Activated T-cell treated with anti-CD3 and anti-CD28 coated beads, Interleukin-2, amount 50 U/mL, for 48 hours (primary cell): ENCODE data around the gene COL8A1.

Source experiments
- DNase-seq, 2 experiments: peaks; one replicate each; pipeline ENCODE4 v3.0.0-alpha.2; 2020

COL8A1 gene

GRCh38 chr3:99678023-99678422, 39.6 kb downstream of the COL8A1 start:
- no peak for DNase-seq

- no peak for DNase-seq
These were observed 40.5 kb downstream of the COL8A1 start for GRCh38 chr3:99678896-99679295.

- DNase-seq: no peak
These were observed 43.1 kb downstream of the COL8A1 start for GRCh38 chr3:99681512-99681911.

GRCh38 chr3:99681976-99682375, 43.6 kb downstream of the COL8A1 start:
- DNase-seq: no peak

- DNase-seq: no peak
These were observed 45.1 kb downstream of the COL8A1 start for GRCh38 chr3:99683465-99683864.

GRCh38 chr3:99683876-99684275, 45.5 kb downstream of the COL8A1 start:
- no peak for DNase-seq

- DNase-seq: no peak
These were observed 46.2 kb downstream of the COL8A1 start for GRCh38 chr3:99684644-99685043.

- DNase-seq: no peak
These were observed 48.1 kb downstream of the COL8A1 start for GRCh38 chr3:99686469-99686868.

GRCh38 chr3:99686955-99687612, 48.7 kb downstream of the COL8A1 start:
- DNase-seq: peak; percentile 56 to 61

GRCh38 chr3:99690761-99691369, 52.5 kb downstream of the COL8A1 start:
- no peak for DNase-seq

- DNase-seq: no peak
These were observed 55.2 kb downstream of the COL8A1 start for GRCh38 chr3:99693636-99694035.

- no peak for DNase-seq
These were observed 58.1 kb downstream of the COL8A1 start for GRCh38 chr3:99696497-99696896.

GRCh38 chr3:99697250-99697649, 58.9 kb downstream of the COL8A1 start:
- no peak for DNase-seq

- DNase-seq: no peak
These were observed 60.5 kb downstream of the COL8A1 start for GRCh38 chr3:99698932-99699331.

- no peak for DNase-seq
These were observed 61.4 kb downstream of the COL8A1 start for GRCh38 chr3:99699841-99700240.

GRCh38 chr3:99700631-99701268, 62.4 kb downstream of the COL8A1 start:
- no peak for DNase-seq

- no peak for DNase-seq
These were observed 64.9 kb downstream of the COL8A1 start for GRCh38 chr3:99702953-99703943.

GRCh38 chr3:99704417-99704816, 66.0 kb downstream of the COL8A1 start:
- DNase-seq: no peak

- no peak for DNase-seq
These were observed 68.0 kb downstream of the COL8A1 start for GRCh38 chr3:99706410-99706809.

GRCh38 chr3:99708207-99708745, 69.9 kb downstream of the COL8A1 start:
- DNase-seq: no peak

- DNase-seq: no peak
These were observed 71.3 kb downstream of the COL8A1 start for GRCh38 chr3:99709686-99710085.

GRCh38 chr3:99710094-99710493, 71.7 kb downstream of the COL8A1 start:
- DNase-seq: no peak

GRCh38 chr3:99711351-99711750, 73.0 kb downstream of the COL8A1 start:
- DNase-seq: no peak
